Astrocyte of the spinal cord (primary cell): ENCODE results near the gene DYNLT1.
A peak's percentile ranks its signal among the peaks of the same experiment; 100 is the strongest.
"Not testable (repeated sequence)": the region's sequence is repeated elsewhere in the genome, so short reads cannot be mapped to it uniquely, and the experiment has no call there.

Experiments used
- DNase-seq: peaks from one replicate; pipeline ENCODE4 v3.0.0; 2011; ENCODE audit warnings: low read depth, low spot score
- H3K4me3 ChIP-seq: 2 replicates; pipeline ENCODE4 v1.5.1; 2011; ENCODE audit warnings: low read depth, mild to moderate bottlenecking, low read length, moderate library complexity
- in situ Hi-C: cut with HindIII; loops from 2 replicates; pipeline ENCODE4 v1.10.0; 2017; ENCODE audit warnings: low sequenced_read_pairs
- TF ChIP-seq, protein P1 (sequence below): IDR thresholded peaks from 2 replicates; pipeline ENCODE4 v1.5.1; 2012; ENCODE audit warnings: low read depth, mild to moderate bottlenecking, low read length, inconsistent platforms

Gene DYNLT1

DNA sequence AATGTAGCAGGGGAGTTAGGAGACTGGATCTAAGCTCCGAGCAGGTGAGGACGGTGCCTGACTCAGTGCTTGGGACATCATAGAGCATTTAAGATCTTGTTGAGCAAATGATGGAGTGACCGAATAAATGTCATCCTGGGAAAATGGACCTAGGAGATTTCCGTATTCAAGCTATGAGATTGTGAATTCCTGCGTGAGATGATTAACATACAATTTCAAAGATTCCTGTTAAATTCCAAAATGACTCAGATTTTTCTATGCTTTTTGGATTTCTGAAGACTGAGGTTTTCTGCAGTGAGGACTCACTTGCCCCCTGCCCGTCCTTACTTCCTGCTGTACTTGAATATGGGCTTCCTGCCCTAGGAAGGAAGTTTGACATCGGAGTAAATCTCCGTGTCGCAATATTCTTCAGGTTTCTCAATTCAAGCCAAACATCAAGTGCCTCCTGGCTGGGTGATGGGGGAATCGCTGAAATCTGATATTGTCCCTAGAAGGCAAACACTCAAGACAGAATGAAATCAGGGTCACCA lies 10.5 kb upstream of the DYNLT1 start:
- H3K4me3 ChIP-seq, result no peak overlapping the region
- in situ Hi-C loops, result no loop called here
- DNase-seq, result peak; percentile 42

DNA sequence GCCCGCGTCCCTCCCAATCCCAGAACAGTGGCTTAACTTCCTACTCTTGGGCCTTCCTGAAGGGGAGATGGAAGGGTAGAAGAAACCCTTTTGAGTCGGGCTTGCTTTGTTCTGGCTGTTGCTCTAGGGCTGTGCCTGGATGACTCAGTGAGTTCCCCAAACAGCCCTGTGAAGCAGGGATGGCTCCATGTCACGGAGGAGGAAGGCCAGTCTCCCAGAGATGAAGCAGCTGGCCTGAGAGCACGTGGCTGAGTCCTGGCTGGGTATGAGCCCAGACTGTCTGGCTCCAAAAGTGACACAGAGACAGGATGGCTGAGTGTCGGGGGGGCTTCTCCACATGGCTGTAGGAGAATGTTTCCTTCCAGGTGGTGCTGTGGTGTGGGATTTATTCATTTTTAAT lies 10.0 kb upstream of the DYNLT1 start:
- in situ Hi-C loops, result no loop called here
- TF ChIP-seq, protein P1, sequence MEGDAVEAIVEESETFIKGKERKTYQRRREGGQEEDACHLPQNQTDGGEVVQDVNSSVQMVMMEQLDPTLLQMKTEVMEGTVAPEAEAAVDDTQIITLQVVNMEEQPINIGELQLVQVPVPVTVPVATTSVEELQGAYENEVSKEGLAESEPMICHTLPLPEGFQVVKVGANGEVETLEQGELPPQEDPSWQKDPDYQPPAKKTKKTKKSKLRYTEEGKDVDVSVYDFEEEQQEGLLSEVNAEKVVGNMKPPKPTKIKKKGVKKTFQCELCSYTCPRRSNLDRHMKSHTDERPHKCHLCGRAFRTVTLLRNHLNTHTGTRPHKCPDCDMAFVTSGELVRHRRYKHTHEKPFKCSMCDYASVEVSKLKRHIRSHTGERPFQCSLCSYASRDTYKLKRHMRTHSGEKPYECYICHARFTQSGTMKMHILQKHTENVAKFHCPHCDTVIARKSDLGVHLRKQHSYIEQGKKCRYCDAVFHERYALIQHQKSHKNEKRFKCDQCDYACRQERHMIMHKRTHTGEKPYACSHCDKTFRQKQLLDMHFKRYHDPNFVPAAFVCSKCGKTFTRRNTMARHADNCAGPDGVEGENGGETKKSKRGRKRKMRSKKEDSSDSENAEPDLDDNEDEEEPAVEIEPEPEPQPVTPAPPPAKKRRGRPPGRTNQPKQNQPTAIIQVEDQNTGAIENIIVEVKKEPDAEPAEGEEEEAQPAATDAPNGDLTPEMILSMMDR, result no peak
- H3K4me3 ChIP-seq, result no peak overlapping the region
- peak; percentile 65 for DNase-seq

More for the DNA sequence above, 10.5 kb upstream of the DYNLT1 start:
- TF ChIP-seq, protein P1, result no peak

DNA sequence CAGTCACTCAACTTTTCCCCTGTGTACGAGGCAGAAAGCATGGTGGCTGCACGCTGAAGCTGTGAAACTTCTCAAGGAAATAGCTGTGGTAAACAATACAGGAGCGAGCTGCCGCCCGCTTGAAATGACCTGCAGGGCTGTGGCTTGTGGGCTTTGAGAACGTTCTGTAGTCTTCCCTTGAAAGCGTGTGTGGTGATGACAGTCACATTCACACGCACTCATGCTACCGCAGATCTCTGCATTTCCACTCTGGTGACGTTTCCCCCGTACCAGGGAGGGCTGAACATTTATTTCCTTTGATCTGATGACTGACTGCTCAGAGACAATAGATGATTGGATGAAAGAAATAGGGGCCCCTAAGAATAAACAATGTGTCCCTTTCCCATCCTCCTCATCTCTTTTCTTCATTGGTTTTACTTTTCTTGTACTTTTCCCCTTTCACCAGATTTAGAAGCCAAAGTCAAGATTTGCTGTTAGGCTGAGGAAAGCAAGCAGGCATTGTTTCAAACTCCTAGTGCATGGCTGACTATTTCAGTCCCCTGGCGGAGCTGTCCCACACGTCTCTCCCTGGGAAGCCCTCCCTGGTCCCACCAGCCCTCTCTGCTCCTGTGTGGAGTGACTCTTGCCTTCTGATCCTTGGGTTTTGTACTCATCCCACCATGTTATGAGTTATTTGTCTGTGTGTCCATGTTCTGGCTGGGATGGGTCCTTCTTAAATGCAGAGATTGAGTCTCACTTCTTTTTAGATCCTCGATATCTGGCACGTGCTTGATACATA lies 9.2 kb upstream of the DYNLT1 start:
- in situ Hi-C loops, result no loop called here
- DNase-seq, result peak; percentile 66
- H3K4me3 ChIP-seq, result no peak overlapping the region
- TF ChIP-seq, protein P1, result no peak

DNA sequence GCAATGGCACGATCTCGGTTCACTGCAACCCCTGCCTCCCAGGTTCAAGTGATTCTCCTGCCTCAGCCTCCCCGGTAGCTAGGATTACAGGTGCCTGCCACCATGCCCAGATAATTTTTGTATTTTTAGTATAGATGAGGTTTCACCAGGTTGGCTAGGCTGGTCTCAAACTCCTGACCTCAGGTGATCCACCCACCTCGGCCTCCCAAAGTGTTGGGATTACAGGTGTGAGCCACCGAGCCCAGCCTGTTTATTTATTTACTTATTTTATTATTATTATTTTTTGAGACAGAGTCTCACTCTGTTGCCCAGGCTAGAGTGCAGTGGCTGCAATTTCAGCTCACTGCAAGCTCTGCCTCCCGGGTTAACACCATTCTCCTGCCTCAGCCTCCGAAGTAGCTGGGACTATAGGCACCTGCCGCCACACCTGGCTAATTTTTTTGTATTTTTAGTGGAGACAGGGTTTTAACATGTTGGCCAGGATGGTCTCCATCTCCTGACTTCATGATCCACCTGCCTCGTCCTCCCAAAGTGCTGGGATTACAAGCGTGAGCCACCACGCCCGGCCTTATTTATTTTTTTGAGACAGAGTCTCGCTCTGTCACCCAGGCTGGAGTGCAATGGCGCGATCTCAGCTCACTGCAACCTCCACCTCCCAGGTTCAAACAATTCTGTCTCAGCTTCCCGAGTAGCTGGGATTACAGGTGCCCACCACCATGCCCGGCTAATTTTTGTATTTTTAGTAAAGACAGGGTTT lies 7.6 kb upstream of the DYNLT1 start:
- in situ Hi-C loops, result not testable (repeated sequence)

DNA sequence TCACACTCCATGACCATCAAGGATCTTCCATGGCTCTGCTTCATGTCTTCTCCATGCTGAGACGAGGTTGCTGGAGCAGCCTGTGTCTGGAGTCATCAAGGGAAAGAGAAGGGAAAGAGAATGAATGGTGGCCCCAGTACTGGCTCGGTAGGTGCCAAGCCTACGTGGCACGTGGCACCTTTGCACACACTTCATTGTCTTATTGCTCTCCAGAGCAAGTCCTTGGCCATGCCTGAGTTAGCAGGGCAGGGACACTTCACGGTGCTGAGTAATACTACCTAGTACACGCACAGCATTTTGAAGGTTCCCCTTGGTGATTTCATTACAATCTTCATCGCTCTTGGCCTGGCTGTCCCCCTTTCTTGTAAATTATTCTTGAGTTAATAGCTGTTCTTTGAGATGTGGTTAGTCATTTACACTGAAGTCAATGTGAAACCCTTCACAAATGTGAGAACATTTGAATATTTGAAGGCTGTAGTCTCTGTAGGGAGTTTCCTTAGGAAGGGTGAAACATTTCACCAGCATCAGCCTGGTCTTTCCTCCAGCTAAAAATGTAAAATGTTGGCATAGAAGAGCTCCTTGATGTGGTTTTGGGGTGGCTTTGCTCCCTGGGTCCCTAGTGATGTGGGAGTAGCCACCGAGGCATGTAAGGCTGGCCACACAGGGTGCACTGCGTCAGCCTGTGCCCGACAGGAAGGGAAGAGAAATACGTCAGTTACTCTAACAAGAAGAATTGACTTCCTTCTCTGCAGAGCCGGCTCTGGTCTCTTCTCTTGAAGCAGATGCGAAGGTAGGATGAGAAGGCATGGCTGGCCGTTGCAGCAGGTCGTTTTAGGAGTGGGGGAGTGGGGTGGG lies 5.0 kb upstream of the DYNLT1 start, which contains the start of gene SYTL3:
Gene SYTL3, plus strand, starts transcription at position 766 of the 855 bp plus-strand sequence. CDS start 13,215 bp downstream, outside the sequence.
- TF ChIP-seq, protein P1, result no peak
- in situ Hi-C loops, result no loop called here

More for the DNA sequence above, 7.6 kb upstream of the DYNLT1 start:
- H3K4me3 ChIP-seq, DNase-seq: not testable (repeated sequence)

DNA sequence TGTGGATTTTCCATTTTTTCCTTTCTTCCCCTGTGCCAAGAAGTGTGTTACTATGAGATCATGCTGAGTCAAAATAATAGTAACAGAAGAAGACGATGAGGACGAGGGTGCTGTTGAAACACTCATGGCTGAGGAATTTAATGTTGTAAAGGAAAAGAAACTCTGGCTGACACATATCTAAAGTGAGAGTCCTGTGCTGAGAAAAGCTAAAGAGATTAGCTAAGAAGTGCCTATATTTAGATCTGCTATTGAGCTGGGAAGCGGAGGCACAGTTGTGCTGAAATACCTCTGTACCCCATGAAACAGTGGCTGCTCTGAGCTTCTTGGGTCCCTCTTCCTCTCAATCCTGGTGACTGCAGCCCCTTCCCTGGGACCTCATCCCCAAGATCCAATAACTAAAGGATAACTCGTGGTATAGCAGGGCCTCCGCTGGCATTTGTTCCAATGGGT lies 4.2 kb upstream of the DYNLT1 start:
- peak; percentile 92 for DNase-seq
- in situ Hi-C loops, result no loop called here
- H3K4me3 ChIP-seq, result no peak overlapping the region
- TF ChIP-seq, protein P1, result no peak

More for the DNA sequence above, 5.0 kb upstream of the DYNLT1 start, which contains the start of gene SYTL3:
- no peak within 1 kb of the TSS for H3K4me3 ChIP-seq
- DNase-seq, result peak; percentile 91
